ENCODE data around the gene HDAC2.
"Not testable (repeated sequence)": the region's sequence is repeated elsewhere in the genome, so short reads cannot be mapped to it uniquely, and the experiment has no call there.

GRCh38 chr6:113982675-113983074, 11.7 kb upstream of the HDAC2 start:
- TF ChIP-seq CTCF (IDR thresholded peaks at IDR 0.05; ENCODE audit: borderline replicate concordance, extremely low read depth, low read length, poor library complexity, severe bottlenecking); EZH2 (IDR thresholded peaks at IDR 0.05; ENCODE audit: borderline replicate concordance, low read depth, low read length, severe bottlenecking): not testable (repeated sequence)

All from DND-41 (cell line).